GM18502 (cell line): ENCODE measurements around the gene POLR2J2.
A peak's percentile ranks its signal among the peaks of the same experiment; 100 is the strongest.
"Not testable (repeated sequence)": the region's sequence is repeated elsewhere in the genome, so short reads cannot be mapped to it uniquely, and the experiment has no call there.

Experiments used
- ATAC-seq: cut with Tn5 transposase; IDR thresholded peaks from one replicate; pipeline ENCODE4 v1.9.1; 2021; ENCODE audit warnings: mild to moderate bottlenecking; ENCODE audit not compliant: unreplicated experiment, poor library complexity

POLR2J2 gene

GRCh38 chr7:102671166-102671955 is at the start of gene POLR2J2:
TSS of gene POLR2J2 (minus strand) at chr7:102671663. CDS start at chr7:102671601, 62 bp downstream.
- peak; percentile 70 for ATAC-seq

GRCh38 chr7:102718491-102718890 is 47.0 kb upstream of the POLR2J2 start:
- ATAC-seq, result not testable (repeated sequence)

- ATAC-seq, result peak; percentile 63
These were observed 44.3 kb upstream of the POLR2J2 start for GRCh38 chr7:102715718-102716117.

GRCh38 chr7:102714774-102715522 is 43.5 kb upstream of the POLR2J2 start:
- ATAC-seq, result not testable (repeated sequence)

GRCh38 chr7:102713691-102714080 is 42.2 kb upstream of the POLR2J2 start:
- peak; percentile 73 for ATAC-seq

DNA sequence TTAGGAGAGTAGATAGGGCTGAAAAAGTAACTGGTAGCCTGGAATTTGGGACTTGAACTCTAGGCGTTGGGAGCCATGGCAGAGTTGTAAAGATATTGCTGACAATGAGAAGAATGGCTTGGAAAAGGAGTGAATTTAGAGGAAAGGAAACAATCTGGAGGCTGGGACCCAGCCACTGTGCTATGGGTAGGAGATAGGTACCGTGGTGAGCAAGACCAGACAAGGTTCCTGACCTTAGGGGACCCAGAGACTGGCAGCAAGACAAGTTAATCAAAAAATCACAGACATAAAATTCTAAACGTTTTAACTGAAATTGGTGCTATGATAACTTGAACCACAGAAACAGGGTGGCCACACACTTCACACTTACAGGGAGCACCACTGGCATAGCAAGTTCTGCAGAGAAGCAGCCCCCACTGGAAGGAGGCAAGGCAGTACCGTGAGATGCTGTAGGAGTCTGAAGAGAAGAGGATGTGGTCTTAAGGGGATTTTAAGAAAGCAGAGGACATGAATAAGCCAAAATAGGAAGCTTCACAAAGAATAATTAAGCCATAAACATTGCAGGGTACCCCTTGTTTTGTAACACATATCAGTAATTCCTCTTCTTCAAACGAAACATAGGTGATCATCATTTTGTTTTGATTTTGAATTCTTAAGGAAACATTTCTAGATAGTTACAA is 41.7 kb upstream of the POLR2J2 start:
- ATAC-seq, result peak; percentile 79

GRCh38 chr7:102698962-102699750 is 27.7 kb upstream of the POLR2J2 start:
- not testable (repeated sequence) for ATAC-seq

DNA sequence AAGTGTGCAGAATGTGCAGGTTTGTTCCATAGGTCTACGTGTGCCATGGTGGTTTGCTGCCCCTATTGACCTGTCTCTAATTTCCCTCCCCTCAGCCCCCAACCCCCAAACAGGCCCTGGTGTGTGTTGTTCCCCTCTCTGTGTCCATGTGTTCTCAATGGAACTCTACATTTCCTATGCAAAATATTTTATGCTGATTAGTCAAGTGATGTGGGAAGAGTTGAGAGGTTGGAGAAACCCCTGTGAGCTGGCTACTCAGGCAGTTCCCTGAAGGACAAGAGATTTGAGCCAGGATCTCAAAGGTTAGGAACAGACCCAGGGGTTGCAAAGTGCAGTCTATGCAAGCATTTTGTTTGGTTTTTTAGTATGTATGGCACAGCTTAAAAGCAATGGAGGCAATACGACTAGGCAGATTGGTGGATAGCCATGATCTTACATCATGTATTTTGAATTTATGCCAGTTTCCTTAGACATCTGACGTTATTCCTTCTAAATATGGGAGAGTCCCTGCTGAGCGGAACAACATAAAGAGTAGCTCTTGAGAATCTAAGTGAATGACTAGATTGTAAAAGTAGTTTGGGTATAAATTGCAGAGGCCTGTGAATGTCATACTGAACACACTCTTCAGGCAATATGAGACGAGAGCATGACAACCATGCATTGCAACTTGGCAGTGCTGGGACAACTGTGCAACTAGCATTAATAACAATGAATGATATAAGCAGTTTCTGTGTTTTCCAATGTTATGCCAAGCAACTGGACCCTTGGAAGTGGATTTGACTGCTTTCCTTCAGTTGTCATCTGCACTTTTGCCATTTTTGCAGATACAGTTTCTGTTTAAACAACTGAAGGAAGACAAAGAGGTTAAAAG is 26.4 kb upstream of the POLR2J2 start:
- not testable (repeated sequence) for ATAC-seq

- not testable (repeated sequence) for ATAC-seq
These were observed 24.5 kb upstream of the POLR2J2 start for GRCh38 chr7:102696009-102696408.

- ATAC-seq, result peak; percentile 65
These were observed 23.6 kb upstream of the POLR2J2 start for GRCh38 chr7:102695033-102695552.

GRCh38 chr7:102694008-102694407 is 22.5 kb upstream of the POLR2J2 start:
- not testable (repeated sequence) for ATAC-seq

DNA sequence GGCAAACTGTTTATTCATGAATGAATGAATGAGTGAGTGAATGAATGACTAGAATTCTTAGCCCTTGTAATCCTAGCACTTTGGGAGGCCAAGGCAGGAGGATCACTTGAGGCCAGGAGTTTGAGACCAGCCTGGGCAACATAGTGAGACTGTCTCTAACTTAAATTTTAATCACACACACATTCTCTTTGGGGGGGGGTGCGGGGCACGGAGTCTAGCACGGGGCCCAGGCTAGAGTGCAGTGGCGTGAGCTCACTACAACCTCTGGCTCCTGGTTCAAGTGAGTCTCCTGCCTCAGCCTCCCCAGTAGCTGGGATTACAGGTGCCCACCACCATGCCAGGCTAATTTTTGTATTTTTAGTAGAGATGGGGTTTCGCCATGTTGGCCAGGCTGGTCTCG is 19.1 kb upstream of the POLR2J2 start:
- ATAC-seq, result not testable (repeated sequence)

DNA sequence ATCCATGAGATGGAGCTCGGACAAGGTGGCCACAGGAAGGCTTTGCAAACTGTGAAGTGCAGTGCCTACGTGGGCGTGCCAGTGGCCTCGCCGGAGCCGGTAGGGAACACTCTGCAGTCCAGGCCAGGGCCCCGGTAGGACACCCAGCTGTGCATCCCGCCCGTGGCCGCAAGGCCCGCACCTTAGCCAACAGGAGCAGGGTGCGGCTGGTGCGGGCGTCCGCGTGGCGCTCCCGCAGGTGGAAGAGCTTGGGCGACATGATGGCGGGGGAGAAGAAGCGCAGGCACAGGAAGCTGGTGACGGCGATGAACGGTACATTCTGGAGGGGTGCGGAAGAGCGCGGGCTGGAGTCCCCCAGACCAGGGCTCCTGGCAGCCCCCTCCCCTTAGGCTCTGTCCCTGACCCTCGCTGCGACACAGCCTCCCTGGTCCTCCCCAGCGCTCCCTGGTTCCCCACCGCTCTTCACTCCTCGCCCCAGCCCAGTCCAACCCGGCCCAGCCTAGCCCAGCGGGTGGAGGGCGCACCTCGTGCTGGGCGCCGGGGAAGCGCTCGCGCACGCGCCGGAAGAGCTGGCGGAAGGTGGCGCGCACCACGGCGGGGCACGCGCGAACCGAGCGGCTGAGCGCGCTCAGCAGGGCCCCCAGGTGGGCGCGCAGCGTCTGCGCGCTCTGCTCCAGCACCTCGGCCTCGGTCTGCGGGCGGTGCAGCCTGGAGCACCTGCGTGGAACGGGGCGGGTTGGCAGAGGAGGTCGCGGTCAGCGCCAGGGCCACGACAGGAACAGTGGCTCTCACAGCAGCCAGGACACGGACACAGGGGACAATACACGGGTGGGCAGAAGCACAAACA is 18.2 kb upstream of the POLR2J2 start:
- peak; percentile 73 for ATAC-seq

DNA sequence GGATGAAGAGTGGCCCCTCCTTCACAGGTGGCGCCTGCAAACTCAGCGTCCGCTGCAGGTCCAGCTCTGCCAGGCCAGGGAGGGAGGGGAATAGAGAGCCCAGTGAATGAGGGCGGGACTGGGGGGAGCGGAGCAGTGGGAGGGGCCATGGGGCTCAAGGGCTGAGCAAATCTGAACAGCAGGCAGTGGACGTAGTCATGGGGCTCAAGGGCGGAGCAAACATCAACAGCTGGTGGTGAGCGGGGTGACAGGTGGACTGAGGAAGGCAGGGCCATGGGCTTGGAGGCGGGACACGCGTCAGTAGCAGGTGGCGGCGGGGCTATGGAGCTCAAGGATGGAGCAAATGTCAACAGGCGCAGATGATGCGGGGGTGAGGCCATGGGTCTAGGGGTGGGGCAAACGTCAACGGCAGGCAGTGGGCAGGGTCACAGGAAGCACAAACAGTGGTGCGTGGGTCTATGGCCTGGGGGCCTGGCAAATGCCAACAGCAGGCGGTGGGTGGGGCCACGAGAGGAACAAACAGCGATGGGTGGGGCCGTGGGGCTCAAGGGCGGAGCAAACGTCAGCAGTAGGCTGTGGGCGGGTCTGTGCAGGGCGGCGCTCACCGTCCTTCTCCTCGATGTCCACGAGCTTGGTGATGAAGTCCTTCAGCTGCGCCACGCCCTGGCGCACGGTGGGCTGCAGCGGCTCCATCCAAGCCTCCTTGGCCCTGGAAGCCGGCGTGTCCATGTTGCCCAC is 17.0 kb upstream of the POLR2J2 start:
- ATAC-seq, result peak; percentile 74

DNA sequence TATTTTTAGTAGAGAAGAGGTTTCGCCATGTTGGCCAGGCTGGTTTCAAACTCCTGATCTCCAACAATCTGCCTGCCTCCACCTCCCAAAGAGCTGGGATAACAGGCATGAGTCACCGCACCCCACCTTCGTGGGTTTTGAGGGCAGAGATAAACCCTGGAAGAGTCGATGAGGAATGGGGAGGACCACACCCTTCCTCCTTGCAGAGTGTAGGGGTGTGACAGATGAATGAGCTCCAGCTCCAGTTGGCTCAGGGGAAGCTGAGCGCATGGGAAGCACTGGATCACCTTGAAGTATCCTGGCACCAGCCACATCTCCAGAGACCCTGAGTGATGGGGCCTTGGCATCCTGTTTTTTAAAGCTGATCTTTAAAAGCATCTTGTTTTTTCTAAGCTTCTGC is 11.1 kb upstream of the POLR2J2 start:
- ATAC-seq, result not testable (repeated sequence)

- not testable (repeated sequence) for ATAC-seq
These were observed 9.3 kb upstream of the POLR2J2 start for GRCh38 chr7:102680780-102681179.

DNA sequence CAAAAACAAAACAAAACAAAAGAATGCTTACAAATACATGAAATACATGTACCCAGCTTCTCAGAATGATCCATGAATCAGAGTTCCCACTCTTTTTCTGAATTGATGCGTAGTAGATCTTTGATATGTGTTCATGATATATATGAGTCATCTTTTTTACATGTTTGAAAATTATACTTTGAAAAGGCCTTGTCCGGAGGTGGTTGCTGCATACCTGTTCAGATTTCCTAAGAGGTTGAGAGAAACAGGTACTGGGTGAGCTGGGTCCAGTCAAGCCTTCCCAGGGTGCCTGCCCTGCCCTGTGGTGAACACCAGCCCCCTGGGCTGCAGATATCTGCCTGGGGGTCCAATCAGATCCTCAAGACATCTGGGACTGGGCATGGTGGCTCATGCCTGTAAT is 4.1 kb upstream of the POLR2J2 start:
- ATAC-seq, result not testable (repeated sequence)
